ENCODE results near the gene SDR9C7. TPM values are rescaled to one million over a fixed set of nuclear protein-coding genes. Genes with fewer than 3 reads are reported as not detected.
"Not testable (repeated sequence)": the region's sequence is repeated elsewhere in the genome, so short reads cannot be mapped to it uniquely, and the experiment has no call there.

The SDR9C7 gene
- total and polyA plus RNA-seq, 9 donors, result 0.07 to 0.25 (median 0.18) TPM; not detected in 5

- DNase-seq, result no peak
- no peaks in the 10 kb centered on the region for H3K27me3 ChIP-seq
- no peaks in the 10 kb centered on the region for H3K4me1 ChIP-seq (ENCODE audit: insufficient read depth)
- intact Hi-C loops (cut with DNase I), result no loop called here
- no peaks in the 10 kb centered on the region for H3K36me3 ChIP-seq
- H3K4me3 ChIP-seq, result no peak overlapping the region
- TF ChIP-seq, protein P1, sequence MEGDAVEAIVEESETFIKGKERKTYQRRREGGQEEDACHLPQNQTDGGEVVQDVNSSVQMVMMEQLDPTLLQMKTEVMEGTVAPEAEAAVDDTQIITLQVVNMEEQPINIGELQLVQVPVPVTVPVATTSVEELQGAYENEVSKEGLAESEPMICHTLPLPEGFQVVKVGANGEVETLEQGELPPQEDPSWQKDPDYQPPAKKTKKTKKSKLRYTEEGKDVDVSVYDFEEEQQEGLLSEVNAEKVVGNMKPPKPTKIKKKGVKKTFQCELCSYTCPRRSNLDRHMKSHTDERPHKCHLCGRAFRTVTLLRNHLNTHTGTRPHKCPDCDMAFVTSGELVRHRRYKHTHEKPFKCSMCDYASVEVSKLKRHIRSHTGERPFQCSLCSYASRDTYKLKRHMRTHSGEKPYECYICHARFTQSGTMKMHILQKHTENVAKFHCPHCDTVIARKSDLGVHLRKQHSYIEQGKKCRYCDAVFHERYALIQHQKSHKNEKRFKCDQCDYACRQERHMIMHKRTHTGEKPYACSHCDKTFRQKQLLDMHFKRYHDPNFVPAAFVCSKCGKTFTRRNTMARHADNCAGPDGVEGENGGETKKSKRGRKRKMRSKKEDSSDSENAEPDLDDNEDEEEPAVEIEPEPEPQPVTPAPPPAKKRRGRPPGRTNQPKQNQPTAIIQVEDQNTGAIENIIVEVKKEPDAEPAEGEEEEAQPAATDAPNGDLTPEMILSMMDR (IDR thresholded peaks at IDR 0.05), result no peak
- TF ChIP-seq POLR2A (IDR thresholded peaks at IDR 0.05) (no peak), EP300 (IDR thresholded peaks at IDR 0.05) (no peak)
- H3K9me3 ChIP-seq, result peaks cover 0 to 3% of the 10 kb centered on the region in 2 donors
- no peak overlapping the region for H3K27ac ChIP-seq
Measured at GRCh38 chr12:56897844-56898361, 36.3 kb downstream of the SDR9C7 start.

- TF ChIP-seq, protein P1 (IDR thresholded peaks at IDR 0.05), result no peak
- TF ChIP-seq POLR2A (IDR thresholded peaks at IDR 0.05), result no peak
- TF ChIP-seq EP300 (IDR thresholded peaks at IDR 0.05), result no peak
- intact Hi-C loops (cut with DNase I), result no loop called here
- WGBS, 3 donors, result 68 to 85% (median 76%) methylated on average over 1 of the region's 1 CpG
Measured at GRCh38 chr12:56896082-56896481, 38.1 kb downstream of the SDR9C7 start.

GRCh38 chr12:56894698-56895368 lies 39.4 kb downstream of the SDR9C7 start:
- no peak for DNase-seq
- Histone ChIP-seq H3K27ac (no peak overlapping the region), H3K4me3 (no peak overlapping the region), H3K27me3 (no peaks in the 10 kb centered on the region), H3K36me3 (no peaks in the 10 kb centered on the region), H3K4me1 (ENCODE audit: insufficient read depth) (no peaks in the 10 kb centered on the region), H3K9me3 (no peaks in the 10 kb centered on the region)
- TF ChIP-seq, protein P1 (IDR thresholded peaks at IDR 0.05), result no peak
- TF ChIP-seq EP300 (IDR thresholded peaks at IDR 0.05) (no peak), POLR2A (IDR thresholded peaks at IDR 0.05) (no peak)
- intact Hi-C loops (cut with DNase I), result no loop called here
- 12 to 24% (median 16%) methylated on average over 5 of the region's 5 CpGs for WGBS, 3 donors

More at GRCh38 chr12:56896082-56896481, 38.1 kb downstream of the SDR9C7 start:
- no peak for DNase-seq
- Histone ChIP-seq H3K36me3 (no peaks in the 10 kb centered on the region), H3K27ac (no peak overlapping the region), H3K9me3 (peaks cover 0 to 3% of the 10 kb centered on the region in 2 donors), H3K4me1 (ENCODE audit: insufficient read depth) (no peaks in the 10 kb centered on the region), H3K4me3 (no peak overlapping the region), H3K27me3 (no peaks in the 10 kb centered on the region)

DNA sequence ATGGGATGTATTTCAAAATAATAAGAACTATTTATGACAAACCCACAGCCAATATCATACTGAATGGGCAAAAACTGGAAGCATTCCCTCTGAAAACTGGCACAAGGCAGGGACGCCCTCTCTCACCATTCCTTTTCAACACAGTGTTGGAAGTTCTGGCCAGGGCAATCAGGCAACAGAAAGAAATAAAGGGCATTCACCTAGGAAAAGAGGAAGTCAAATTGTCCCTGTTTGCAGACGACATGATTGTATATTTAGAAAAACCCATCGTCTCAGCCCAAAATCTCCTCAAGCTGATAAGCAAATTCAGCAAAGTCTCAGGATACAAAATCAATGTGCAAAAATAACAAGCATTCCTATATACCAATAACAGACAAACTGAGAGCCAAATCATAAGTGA lies 42.3 kb downstream of the SDR9C7 start:
- H3K9me3 ChIP-seq; H3K4me3 ChIP-seq; DNase-seq; H3K36me3 ChIP-seq; intact Hi-C loops (cut with DNase I); H3K27ac ChIP-seq; H3K27me3 ChIP-seq; H3K4me1 ChIP-seq (ENCODE audit: insufficient read depth): not testable (repeated sequence)
- WGBS, 3 donors, result 75 to 93% (median 83%) methylated on average over 3 of the region's 3 CpGs

DNA sequence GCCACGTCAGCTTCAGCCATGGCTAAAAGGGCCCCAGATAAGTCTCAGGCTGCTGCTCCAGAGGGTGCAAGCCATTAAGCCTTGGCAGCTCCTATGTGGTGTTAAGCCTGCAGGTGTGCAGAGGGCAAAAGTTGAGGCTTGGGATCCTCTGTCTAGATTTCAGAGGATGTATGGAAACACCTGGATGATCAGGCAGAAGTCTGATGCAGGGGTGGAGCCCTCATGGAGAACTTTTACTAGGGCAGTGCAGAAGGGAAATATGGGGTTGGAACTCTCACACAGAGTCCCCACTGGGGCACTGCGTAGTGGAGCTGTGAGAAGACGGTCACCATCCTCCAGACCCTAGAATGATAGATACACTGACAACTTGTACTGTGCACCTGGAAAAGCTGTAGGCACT lies 47.9 kb downstream of the SDR9C7 start:
- WGBS, 3 donors, result 33 to 49% (median 40%) methylated on average over 3 of the region's 3 CpGs
- no peak overlapping the region for H3K27ac ChIP-seq
- intact Hi-C loops (cut with DNase I), result no loop called here
- no peak for DNase-seq
- H3K27me3 ChIP-seq, result no peaks in the 10 kb centered on the region
- H3K4me1 ChIP-seq (ENCODE audit: insufficient read depth), result no peaks in the 10 kb centered on the region
- H3K9me3 ChIP-seq, result no peaks in the 10 kb centered on the region
- no peak for TF ChIP-seq POLR2A (IDR thresholded peaks at IDR 0.05)
- TF ChIP-seq EP300 (IDR thresholded peaks at IDR 0.05), result no peak
- TF ChIP-seq, protein P1 (IDR thresholded peaks at IDR 0.05), result no peak
- no peak overlapping the region for H3K4me3 ChIP-seq
- no peaks in the 10 kb centered on the region for H3K36me3 ChIP-seq
